Measurements from ENCODE around the gene PIAS1.

The PIAS1 gene

GRCh38 chr15:68241088-68241935 lies 187.2 kb downstream of the PIAS1 start:
- no peak for TF ChIP-seq CTCF (IDR thresholded peaks at IDR 0.05)
